ENCODE measurements around the gene RSPRY1.

RSPRY1 gene

DNA sequence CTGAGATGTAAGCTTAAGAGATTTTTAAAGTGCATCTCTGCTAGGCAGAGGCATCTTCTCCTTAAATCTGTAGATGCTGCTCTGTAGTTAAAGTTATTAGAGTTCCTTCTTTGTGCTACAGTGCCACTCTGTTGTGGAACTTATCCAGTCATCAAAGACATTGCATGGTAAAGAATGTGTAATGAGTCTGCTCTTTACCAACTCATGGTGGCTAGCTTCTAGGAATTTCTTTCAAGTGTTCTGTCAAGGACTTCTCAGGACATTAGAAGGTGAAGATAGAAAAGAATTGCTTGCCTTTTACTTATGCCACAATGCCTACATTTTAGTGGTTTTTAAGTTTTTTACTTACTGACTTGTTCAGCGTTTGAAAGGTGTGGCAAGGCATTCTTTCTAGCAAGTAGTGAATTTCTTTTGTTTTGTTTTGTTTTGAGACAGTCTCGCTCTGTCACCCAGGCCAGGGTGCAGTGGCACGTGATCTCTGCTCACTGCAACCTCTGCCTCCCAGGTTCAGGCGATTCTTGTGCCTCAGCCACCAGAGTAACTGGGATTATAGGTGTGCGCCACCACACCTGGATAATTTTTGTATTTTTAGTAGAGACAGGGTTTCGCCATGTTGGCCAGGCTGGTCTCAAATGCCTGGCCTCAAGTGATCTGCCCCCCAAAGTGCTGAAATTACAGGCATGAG, 38.7 kb downstream of the RSPRY1 start:
- DNase-seq (ENCODE audit: low read depth): no peak

- DNase-seq (ENCODE audit: low read depth): no peak
Measured at GRCh38 chr16:57225978-57226377, 39.8 kb downstream of the RSPRY1 start.

DNA sequence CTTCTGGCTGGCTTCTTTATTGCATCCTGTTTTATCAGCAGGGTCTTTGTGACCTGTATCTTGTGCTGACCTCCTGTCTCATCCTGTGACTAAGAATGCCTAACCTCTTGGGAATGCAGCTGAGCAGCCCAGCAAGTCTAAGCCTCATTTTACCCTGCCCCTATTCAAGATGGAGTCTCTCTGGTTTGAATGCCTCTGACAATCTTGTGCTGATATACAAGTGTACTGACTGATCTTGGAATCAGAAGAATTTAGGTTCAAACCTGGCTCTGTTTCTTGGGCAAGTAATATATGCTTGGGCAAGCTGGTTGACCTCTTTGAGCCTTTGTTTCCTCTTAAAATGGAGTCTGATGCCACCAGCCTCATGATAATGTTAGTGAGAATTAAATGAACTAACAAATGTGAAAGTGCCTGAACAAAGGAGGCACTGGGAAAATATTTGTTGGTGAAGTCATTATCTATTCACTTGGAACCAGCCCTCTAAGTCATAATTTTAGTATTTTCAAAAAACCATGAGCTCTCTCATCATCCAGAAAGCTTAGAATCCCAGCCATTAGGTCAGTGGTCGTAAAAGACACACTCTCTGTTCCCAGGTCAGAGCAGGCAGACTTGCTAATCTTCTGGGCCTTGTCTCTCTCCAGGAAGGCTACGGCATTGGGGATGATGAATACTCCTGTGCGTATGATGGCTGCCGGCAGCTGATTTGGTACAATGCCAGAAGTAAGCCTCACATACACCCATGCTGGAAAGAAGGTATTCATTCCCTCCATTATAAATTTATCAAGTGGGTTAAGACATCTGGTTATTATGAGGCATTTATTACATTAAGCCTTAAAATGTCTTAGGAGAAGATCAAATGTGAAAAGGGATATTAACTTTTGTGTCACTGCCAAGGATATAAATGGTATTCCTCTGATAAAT, 40.8 kb downstream of the RSPRY1 start:
- DNase-seq (ENCODE audit: low read depth): no peak

GRCh38 chr16:57229079-57229478, 43.0 kb downstream of the RSPRY1 start:
- DNase-seq (ENCODE audit: low read depth): no peak

DNA sequence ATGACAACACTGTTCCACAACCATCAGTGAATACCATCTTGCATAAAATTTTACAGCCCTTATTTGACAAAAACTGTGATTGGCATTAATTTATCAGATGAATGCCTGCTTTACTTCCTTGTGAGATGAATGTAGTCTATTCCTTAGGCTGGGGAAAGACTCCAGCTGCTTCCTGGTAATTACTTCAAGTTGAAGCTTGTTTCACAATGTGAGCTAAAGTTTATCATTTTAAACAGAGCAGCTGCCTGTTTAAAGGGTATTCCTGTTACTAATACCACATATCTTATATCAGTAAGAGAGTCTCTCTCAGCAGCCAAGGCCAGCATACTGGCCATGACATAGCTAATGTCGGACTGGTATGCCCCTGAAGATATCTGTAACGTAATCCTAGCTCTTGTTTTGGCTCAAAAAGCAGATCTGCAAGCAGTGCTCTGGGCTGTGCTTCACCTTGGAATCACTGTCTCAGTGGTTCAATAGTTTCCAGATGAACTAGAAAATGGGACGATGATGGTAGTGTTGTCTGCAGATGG, 45.8 kb downstream of the RSPRY1 start:
- DNase-seq (ENCODE audit: low read depth): no peak

- DNase-seq (ENCODE audit: low read depth): no peak
Measured at GRCh38 chr16:57233944-57234706, 48.0 kb downstream of the RSPRY1 start.

DNA sequence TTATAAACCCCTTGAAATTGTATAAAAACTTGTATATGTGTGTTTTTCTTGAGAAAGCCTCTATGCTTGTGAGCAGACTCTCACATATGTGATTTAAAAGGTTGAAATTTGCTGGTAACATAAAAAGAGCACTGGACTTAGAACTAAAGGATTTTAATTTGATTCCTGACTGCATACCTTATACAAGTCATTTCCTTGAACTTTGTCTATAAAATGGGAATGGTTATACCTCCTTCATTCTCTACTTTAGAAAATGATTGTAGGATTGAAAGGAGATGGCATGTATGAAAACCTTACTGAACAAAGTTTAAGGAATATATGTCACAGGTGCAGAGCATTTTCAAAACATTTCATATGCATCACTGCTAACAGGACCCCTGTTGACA, 48.6 kb downstream of the RSPRY1 start:
- no peak for DNase-seq (ENCODE audit: low read depth)

DNA sequence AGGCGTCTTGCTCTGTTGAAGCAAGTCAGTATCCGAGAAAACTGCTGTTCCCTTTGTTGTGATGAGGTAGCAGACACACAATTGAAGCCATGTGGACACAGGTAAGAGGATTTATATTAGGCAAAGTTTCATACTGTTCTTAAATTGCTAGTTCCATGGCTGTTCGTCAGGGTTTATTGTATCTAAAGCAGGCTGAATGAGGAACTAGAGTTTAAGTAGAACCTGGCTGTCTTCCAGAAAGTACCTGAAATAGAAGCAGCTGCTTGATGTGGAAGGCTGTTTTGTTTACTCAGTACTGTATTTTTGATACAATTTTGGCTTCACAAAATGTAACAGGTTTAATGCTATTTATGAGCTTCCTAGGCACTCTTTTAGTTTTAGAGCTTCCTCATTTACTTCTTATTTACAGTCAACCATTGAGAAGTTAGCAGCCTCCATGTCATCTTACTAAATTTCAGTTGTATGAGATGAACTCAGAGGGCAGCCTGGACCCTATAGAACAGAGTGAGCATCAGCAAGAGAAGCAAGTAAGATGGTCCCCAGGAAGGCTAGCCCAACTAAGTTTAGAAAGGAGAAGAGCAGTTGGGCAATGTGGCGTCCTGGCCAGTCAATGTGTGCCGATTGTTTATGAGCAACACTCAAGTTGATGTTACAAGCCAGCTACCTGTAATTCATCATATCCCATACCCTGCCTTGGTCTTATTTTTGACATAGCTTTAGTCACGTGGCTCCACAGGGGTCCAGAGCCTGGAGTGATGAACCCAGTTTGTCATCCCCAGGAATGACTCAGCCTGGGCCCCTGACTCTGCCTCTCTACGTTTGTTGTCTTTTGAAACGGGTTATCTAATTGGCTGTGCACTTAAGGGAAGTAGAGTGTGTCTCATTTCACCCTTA, 49.2 kb downstream of the RSPRY1 start:
- no peak for DNase-seq (ENCODE audit: low read depth)

DNA sequence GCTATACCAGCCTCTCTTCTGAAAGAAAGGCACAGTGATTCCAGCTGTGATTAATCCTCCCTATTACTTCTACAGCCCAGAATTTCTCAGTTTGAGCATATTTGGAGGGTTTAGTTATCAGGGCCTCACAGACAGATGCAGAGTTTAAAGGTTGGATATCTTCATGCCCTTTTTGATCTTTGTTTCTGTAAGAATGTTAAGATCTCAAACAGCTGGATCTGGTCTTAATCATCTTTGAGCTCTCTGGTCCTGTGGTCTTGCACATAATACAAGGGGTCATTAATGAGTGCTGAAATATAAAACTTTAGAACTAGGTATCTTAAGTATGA, 49.9 kb downstream of the RSPRY1 start:
- DNase-seq (ENCODE audit: low read depth): no peak

DNA sequence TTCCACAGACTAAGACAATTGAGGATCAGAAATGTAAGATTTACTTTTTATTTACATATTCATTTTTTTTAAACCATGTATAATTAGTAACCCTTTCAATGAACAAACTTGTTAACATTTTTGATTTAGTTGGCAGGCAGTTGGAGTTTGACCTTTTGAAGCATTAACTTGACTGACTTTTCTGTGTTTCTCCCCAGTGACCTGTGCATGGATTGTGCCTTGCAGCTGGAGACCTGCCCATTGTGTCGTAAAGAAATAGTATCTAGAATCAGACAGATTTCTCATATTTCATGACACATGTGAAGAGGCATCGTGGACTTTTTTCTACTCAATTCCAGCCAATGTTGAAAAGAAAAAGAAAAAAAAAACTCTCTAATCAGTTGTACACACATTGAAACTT, 52.6 kb downstream of the RSPRY1 start:
- no peak for DNase-seq (ENCODE audit: low read depth)

GRCh38 chr16:57239107-57239506, 53.0 kb downstream of the RSPRY1 start:
- no peak for DNase-seq (ENCODE audit: low read depth)

- no peak for DNase-seq (ENCODE audit: low read depth)
Measured at GRCh38 chr16:57240851-57241250, 54.7 kb downstream of the RSPRY1 start.

- no peak for DNase-seq (ENCODE audit: low read depth)
Measured at GRCh38 chr16:57242650-57243049, 56.5 kb downstream of the RSPRY1 start.

- DNase-seq (ENCODE audit: low read depth): no peak
Measured at GRCh38 chr16:57244463-57244766, 58.3 kb downstream of the RSPRY1 start.

DNA sequence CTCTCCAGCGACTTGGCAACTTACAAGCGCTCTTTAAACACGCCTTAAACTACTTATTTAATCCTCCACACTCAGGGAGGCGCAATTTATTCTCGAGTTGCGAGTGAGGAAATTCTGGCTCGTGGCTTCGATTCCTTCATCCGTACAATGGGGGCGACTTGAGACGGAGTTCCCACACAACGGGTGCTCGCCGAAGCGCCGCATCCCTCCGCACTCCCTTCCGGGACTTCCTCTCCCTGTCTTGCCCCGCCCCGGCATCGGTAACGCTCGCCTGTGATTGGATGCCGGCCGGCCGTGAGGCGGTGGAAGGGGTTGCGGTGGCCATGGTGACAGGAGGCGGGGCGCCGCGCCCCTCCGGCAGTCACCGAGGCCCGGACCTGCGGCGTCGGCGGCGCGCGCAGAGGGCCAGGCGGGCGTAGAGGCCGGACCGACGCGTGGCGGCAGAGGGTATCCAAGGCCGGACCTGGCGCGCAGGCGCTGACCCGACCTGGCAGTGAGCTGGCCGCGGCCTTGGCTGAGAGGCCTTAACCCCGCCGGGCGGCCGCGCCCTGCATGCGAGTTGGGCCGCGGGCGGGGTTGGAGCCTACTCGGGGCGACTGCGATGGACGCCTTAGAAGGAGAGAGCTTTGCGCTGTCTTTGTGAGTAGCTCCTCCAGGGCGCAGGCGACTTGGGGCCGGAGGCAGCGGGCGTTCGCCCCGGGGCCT, 58.8 kb downstream of the RSPRY1 start, which contains the start of gene ARL2BP:
Gene ARL2BP (plus strand): TSS at position 493 of the 705 bp plus-strand sequence. CDS start 109 bp downstream, at position 602.
- peak; percentile 97 for DNase-seq (ENCODE audit: low read depth)

DNA sequence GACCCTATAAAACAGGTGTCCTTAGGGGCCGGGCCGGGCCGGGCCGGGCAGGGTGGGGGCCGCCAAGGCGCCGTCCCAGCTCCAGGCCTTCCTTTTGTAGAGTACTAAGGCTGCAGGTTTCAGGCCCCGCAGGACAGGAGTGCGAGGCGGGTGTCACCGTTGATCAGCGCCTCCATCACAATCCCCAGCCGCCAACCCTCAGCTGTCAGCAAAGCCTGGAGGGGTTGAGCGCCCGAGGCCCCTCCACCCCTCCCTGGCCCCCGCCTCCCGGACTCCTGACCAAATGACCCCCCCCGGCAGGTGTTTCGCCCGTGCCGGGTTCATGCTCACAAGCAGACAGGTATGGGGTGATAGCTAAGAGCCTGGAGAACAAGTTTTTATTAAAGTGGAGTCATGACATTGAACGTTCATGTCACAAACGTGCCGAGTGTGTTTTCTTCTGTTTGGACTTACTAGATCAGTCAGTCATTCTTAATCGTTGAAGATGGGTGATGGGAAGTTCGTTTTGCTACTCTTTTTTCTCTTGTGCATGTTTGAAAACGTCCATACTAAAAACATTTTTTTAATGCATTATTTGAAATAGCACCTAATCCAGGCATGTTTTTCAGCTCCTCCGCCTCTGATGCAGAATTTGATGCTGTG, 59.5 kb downstream of the RSPRY1 start:
- no peak for DNase-seq (ENCODE audit: low read depth)

DNA sequence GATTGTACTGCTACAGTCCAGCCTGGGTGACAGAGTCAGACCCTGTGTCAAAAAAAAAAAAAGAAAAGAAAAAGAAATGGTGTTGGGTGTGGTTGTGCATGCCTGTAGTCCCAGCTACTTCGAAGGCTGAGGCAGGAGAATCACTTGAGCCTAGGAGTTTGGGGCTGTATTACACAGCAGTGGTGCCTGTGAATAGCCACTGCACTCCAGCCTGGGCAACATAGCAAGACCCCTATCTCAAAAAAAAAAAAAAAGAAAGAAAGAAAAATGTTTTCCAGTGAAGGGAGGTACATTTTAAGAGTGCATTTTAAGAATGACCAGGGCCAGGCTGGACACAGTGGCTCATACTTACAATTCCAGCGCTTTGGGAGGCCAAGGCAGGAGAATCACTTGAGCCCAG, 65.2 kb downstream of the RSPRY1 start:
- DNase-seq (ENCODE audit: low read depth): no peak

- no peak for DNase-seq (ENCODE audit: low read depth)
Measured at GRCh38 chr16:57252148-57252721, 66.1 kb downstream of the RSPRY1 start.

- no peak for DNase-seq (ENCODE audit: low read depth)
Measured at GRCh38 chr16:57253466-57253865, 67.3 kb downstream of the RSPRY1 start.
